ENCODE data around the gene FAM168A. TPM values are rescaled to one million over a fixed set of nuclear protein-coding genes. Genes with fewer than 3 reads are reported as not detected.
"Not testable (repeated sequence)": the region's sequence is repeated elsewhere in the genome, so short reads cannot be mapped to it uniquely, and the experiment has no call there.

FAM168A gene
- total RNA-seq, 1 donor from 2014 or later = 30.2 TPM

DNA sequence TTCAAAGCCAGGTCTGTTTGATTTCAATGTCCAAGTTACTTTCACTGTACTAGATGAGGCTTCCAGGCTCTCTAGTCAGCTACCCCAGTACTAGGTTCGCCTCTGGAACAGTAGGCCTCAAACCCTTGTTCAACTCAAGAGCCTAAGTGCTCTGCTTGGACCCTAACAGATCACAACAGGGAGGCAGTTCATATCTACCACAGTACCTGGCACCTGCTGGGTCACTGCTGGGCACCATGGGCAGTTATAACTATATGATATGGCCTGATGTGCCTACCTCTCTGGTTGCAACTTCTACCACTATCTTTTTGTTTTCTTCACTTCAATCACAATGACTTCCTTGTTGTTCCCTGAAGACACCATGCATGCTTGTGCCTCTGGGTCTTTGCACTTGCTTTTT lies 124.7 kb downstream of the FAM168A start:
- no peak for DNase-seq (ENCODE audit: low spot score)

GRCh38 chr11:73470036-73470612 lies 127.8 kb downstream of the FAM168A start:
- not testable (repeated sequence) for DNase-seq (ENCODE audit: low spot score)

DNA sequence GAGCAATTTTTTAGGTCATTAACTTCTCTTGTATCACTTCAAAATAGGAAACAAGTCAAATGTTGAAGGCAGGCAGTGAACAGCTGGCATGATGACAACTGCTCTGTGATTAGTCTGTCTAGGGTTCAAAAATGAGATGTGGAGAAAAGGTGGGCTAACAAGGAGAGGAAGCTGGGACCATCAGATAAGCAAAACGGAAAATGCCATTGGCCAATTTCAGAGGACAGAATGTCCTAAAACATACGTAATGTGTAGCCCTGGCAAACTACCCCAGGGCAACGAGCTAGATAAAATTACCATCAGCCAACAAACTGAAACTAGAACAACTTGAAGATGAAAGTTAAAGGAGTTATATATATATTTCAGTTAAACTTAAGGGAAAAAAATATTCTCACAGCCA lies 128.5 kb downstream of the FAM168A start:
- DNase-seq (ENCODE audit: low spot score) = no peak

DNA sequence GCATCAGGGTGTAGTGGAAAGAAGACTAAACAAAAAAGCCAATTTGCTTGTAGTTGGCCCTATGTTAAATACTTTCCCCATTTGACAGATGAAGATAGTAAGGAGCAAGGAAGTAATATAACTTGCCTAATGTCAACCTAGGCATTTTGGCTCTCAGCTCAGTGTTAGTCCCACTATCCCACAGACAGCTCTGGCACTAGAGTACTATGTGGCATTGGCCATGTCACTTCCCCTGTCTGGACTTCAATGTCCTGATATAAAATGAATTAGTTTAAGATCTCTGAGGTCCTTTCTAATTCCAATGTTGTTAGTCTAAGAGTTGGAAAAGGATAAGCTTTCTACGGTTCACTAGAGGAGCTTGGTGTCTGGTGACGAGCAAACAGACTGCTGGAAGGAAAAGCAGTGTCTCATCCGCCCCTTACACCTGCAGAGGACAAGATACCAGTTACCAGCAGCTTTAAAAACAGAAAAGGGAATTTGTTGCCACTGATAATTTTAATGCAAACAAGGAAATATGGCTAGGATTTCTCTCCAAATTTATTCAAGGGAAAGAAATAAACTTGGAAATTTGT lies 129.2 kb downstream of the FAM168A start:
- no peak for DNase-seq (ENCODE audit: low spot score)

DNA sequence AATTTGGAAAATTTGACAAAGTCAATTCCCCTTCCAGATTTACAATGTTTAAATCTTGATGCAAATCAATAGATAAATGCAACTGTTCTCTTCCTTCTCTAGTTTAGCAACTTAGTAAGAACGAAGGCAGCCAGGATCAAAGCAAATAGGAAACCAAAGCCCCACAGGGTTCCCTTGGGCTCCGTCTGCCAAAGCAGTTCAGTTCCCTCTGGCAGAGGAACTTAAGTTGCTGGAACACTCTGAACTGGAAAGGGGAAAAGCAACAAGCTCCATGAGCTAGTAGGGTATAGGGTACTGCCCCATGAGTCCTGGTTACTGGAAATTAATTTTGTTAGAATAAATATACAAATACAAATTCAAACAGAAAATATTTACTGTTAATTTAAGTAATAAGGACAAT lies 130.4 kb downstream of the FAM168A start:
- no peak for DNase-seq (ENCODE audit: low spot score)

DNA sequence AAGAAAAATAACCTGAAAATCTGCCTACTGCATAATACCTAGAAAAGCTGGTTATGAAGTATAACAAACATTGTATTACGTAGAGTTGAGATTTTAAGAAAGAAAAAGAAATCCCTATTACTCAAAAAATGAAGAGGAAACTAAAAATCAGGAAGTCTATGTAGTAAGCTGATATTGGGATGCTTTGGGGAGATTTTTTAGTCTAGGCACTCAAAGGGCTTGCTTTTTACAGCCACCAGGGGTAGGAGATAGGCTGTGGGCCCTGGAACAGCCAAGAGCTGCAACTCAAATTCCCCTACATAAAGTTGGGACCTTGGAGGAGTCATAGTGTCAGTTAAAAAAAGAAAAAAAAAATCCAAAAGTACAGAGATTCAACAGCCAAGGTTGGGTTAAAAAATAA lies 131.3 kb downstream of the FAM168A start:
- DNase-seq (ENCODE audit: low spot score) = no peak

DNA sequence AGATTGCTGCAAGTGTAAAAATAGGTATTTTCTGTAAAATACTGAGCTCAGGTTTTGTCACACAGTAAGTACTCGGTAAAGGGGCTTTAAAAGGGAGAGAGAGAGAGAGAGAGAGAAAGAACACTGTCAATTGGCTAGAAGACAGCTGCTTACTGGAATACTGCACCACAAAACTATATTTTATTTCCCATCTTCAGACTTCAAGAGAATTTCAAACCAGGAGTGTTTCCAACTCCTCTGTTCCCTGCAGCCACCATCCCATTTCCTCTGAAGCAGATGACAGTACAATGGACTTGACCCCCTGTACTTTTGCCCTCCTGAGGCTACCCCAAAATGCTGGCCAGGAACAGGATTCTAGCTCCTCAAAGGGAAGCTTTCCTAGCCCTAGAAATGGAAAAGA lies 132.0 kb downstream of the FAM168A start:
- no peak for DNase-seq (ENCODE audit: low spot score)

DNA sequence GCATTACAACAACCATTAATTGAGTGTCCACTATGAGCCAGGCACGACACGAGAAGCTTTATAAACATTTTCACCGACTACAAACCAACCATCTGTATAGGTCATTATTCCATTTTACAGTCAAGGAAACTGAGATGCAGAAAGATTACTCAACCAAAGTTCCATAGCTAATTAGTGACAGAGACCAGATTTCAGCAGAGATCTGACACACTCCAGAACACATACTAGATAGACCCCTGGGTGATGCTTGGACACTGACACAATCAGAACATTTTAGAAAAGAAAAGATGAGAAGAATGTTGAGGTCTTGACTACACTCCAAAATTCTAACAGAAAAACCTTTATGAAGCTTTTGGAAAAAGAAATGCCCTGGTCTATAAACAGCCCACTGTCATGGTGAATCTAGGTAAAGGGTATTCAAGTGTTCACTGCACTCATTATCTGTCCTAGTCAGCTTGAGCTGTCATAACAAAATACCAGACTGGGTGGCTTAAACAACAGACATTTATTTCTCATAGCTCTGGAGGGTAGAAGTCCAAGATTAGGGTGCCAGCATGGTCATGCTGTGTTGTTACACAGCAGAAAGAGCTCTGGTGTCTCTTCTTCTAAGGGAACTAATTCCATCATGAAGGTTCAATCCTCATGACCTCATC lies 132.8 kb downstream of the FAM168A start:
- DNase-seq (ENCODE audit: low spot score) = no peak

DNA sequence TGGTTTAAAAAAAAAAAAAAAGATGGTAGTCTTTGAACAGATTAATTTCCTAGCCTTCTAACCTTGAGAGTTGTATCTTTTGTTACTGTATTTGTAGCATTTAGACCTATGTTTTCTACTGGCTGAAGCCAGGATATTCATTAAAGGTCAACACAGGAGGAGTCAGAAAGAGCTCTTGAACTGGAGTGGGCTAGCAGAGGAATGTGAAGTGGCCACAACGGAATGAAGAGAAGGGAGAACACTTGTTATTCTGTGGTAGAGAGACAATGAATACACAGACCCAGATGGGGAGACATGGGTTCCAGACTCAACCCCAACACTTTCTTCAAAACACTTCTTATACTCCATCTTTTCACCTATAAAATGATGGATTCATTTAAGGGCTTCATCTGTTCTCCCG lies 133.6 kb downstream of the FAM168A start:
- no peak for DNase-seq (ENCODE audit: low spot score)

DNA sequence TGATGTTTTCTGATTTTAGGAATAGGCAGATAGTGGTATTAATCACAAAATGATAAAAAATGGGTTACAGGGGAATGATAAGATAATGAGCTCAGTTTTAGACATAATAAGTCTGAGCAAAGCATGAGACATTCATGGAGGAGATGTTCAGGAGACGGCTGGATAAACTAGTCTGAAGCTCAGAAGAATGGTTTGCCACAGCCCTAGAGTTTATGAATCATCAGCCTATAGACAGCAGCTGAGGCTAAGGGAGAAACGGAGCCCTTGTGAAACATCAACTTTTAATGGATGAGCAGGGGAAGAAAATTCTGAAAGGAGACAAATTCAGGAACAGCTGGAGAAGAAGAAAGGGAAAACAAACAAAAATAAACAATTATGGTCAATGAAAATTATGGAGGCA lies 134.6 kb downstream of the FAM168A start:
- DNase-seq (ENCODE audit: low spot score) = no peak

DNA sequence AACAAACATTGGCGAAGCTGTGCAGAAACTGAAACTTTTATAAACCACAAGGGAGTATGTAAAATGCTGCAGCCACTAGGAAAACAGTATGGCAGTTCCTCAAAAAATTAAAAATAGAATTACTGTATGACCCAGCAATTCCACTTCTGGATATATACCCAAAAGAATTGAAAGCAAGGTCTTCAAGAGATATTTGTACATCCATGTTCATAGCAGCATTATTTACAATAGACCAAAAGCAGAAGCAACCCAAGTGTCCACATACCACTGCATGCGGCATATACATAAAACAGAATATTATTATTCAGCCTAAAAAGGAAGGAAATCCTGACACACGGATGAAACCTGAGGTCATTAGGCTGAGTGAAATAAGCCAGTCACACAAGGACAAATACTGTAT lies 135.9 kb downstream of the FAM168A start:
- no peak for DNase-seq (ENCODE audit: low spot score)

GRCh38 chr11:73461335-73461840 lies 136.5 kb downstream of the FAM168A start:
- DNase-seq (ENCODE audit: low spot score) = no peak

- DNase-seq (ENCODE audit: low spot score) = no peak
These were observed 139.7 kb downstream of the FAM168A start for GRCh38 chr11:73458201-73458600.

GRCh38 chr11:73454987-73455386 lies 142.9 kb downstream of the FAM168A start:
- DNase-seq (ENCODE audit: low spot score) = no peak

DNA sequence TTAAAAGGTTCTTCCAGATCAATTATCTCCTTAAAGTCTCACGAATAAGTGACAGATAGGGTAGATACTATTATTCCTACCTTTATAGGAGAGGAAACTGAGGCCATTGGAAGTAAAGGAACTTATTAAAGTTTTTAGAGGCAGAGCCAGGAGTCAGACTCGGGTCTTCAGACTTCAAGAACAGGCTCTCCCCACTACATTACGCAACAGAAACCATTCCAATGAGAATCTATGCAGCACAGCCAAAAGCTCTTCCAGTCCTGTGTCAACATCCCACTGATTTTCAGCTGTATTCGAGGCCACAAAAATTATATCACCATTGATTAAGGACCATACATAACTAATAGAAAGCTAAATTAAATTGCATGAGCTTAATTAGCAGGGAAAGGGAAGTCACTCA lies 144.3 kb downstream of the FAM168A start:
- DNase-seq (ENCODE audit: low spot score) = no peak

DNA sequence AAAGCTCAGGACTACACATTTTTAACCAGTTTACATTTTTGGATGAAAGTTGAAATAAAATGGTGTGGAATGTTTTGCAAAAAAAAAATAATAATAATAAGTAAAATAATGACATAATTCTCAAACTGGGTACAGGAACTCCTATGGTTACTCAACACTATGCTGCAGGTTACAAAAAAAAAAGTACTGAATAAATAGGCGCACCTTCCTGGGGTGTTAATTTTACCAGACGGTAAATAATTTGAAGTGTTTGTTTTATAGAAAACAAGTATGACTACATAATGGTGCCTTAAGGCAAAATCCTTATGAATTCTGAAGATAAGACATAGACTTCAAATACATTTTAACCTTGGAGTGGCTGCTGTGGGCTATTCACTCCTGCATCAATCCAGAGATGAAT lies 145.2 kb downstream of the FAM168A start:
- no peak for DNase-seq (ENCODE audit: low spot score)

- DNase-seq (ENCODE audit: low spot score) = no peak
These were observed 146.0 kb downstream of the FAM168A start for GRCh38 chr11:73451896-73452295.

DNA sequence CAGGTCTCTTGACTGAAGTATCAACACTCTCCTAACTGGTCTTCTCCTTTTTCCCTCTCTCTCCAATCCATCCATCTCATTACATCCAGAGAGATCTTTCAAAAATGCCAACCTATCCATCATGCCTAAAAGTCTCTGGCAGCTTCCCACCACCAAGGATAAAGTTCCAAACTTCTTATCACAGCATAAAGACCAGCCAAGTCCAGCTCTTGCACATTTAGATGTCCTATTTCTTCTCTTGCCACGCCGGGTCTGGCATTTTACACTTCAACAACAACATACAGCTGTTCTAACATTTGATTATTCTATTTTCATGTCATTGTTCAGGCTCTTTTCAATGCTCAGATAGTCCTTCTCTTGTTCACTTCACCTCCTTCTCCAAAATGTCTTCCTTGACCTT lies 151.1 kb downstream of the FAM168A start:
- no peak for DNase-seq (ENCODE audit: low spot score)

DNA sequence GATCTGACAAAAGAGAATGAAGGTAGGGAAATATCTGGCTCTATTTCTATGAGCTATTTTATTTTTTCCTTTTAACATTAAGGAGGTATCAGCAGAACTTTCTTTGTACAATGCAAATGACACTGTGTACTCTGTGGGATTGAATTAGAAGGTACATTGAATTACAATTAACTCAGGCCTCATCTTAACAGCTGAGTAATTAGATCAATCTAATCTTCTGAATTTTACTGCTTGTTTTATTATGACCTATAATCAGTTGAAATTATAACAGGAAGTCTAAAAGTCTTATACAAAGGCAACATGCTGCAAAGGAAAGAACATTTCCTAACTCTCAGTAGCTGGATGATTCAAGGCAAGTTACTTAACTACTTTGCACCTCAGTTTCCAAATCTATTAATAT lies 151.9 kb downstream of the FAM168A start:
- no peak for DNase-seq (ENCODE audit: low spot score)

DNA sequence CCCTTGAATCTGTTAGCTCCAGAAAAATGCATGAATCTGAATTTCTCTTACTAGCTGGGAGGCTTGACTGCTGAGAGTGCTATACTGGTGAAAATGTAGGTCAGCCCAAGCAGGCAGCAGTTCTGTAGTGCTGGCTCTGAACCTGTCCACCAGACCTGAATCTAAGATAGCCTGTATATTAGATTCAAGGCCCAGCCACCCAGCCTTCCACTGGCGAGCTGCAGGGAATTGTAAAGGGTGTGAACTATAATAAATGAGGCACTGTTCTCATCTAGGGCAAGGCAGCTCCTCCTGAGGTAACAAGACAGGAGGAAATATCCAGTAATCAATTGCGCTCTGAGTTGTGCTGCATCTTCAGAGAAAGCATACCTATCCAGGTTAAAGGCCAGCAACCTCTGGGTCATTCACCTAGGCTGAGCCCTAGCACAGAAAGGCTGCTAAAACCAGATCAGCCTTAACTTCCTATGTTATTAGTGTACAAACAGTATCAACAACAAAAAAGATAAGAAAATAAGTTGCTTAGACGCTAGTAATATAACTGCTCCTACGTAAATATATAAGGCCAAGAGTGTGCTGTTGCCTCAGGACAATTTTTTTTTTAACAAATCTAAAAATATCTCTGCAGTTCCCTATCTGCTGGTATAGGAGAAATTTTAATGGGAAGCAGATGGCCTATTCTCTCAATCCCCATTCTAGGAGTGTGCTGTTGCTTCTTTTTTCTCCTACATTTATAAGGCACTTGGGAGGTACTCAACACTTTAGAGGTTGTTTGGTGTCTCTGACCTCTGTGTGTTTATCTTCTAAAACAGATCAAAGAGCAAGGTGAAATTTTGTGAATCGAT lies 158.7 kb downstream of the FAM168A start:
- no peak for DNase-seq (ENCODE audit: low spot score)

GRCh38 chr11:73436859-73437258 lies 161.1 kb downstream of the FAM168A start:
- DNase-seq (ENCODE audit: low spot score) = not testable (repeated sequence)

- DNase-seq (ENCODE audit: low spot score) = no peak
These were observed 166.5 kb downstream of the FAM168A start for GRCh38 chr11:73431396-73431795.

Measured in mesenteric fat pad (tissue), 1 donor.